GM12892 (cell line): ENCODE data around the gene PLSCR2.

Experiments used
- POLR2A ChIP-seq: IDR thresholded peaks from 2 replicates; pipeline ENCODE4 v1.6.1; 2011; ENCODE audit warnings: low read depth, low read length, control low read depth
- POLR2AphosphoS5 ChIP-seq: IDR thresholded peaks from 2 replicates; pipeline ENCODE4 v1.6.1; 2011; ENCODE audit warnings: low read depth, low read length, control low read depth

DNA sequence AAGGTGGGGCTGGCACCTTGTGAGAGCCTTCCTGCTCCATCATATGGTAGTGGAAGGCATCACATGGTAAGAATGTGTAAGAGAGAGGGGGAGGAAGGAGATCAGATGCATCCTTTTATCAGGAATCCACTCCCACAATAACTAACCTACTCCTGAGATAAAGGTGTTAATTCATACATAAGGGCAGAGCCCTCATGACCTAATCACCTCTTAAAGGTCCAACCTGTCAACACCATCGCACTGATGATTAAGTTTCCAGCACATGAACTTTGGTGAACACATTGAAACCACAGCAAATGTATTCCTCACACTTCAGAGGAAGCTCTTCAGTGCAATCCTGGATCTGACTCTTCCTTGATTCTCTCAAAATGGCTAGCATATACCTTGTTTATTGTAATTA, 55.4 kb downstream of the PLSCR2 start:
- TF ChIP-seq POLR2AphosphoS5 (no peak), POLR2A (no peak)
